Cardiac septum (tissue), 1 donor: ENCODE measurements around the gene CCL2. TPM values are rescaled to one million over a fixed set of nuclear protein-coding genes. Genes with fewer than 3 reads are reported as not detected.
"Not testable (repeated sequence)": the region's sequence is repeated elsewhere in the genome, so short reads cannot be mapped to it uniquely, and the experiment has no call there.

ENCODE experiments used
- DNase-seq: peaks from one replicate; pipeline ENCODE4 v3.0.0-alpha.2; 2020; ENCODE audit warnings: low spot score
- intact Hi-C: fragments of 100-400 bp; cut with DNase I; formaldehyde crosslinking; loops from one replicate; pipeline ENCODE4 v1.14.0; 2022
- long read RNA-seq: library from polyadenylated mRNA; unstranded; transcript quantifications from one replicate; pipeline ENCODE4 v2.0.0, GENCODE V29; 2021
- total RNA-seq: library from RNA; stranded (reverse); fragmentation: NEBNext Ultra II Directional; extraction: Animal tissue kit (Norgen Biotek cat#: 25700); gene quantifications from one replicate; pipeline ENCODE4 v1.2.1, GENCODE V29; 2021
- donor health status: DM: no; HTN: no; CAD: no.

Gene CCL2
- total RNA-seq: 42.3 TPM
- long read RNA-seq, transcript CCL2-201 (3 exons, 741 nt): major isoform, 20 of 23 reads
- long read RNA-seq, partial matches to known transcripts: 0 of 23 reads
- long read RNA-seq, other reads (novel, unspliced or antisense): 1 of 23 reads

DNA sequence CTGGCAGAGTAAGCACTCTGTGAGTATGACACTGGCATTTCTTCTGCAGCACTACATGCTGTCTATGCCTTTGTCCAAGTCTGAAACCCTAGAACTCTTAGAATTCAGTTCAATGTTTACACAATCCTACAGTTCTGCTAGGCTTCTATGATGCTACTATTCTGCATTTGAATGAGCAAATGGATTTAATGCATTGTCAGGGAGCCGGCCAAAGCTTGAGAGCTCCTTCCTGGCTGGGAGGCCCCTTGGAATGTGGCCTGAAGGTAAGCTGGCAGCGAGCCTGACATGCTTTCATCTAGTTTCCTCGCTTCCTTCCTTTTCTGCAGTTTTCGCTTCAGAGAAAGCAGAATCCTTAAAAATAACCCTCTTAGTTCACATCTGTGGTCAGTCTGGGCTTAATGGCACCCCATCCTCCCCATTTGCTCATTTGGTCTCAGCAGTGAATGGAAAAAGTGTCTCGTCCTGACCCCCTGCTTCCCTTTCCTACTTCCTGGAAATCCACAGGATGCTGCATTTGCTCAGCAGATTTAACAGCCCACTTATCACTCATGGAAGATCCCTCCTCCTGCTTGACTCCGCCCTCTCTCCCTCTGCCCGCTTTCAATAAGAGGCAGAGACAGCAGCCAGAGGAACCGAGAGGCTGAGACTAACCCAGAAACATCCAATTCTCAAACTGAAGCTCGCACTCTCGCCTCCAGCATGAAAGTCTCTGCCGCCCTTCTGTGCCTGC, at the start of gene CCL2:
Gene CCL2 (plus strand): TSS at position 635 of the 730 bp plus-strand sequence. CDS start 65 bp downstream, at position 700.
- DNase-seq: peak; percentile 77
- intact Hi-C loops: loop anchor here (1.0 to 10.0 kb wide), 3 partner anchors 30 to 1120 kb away; partner anchors contain the start of genes CCL11 and SLFN11

DNA sequence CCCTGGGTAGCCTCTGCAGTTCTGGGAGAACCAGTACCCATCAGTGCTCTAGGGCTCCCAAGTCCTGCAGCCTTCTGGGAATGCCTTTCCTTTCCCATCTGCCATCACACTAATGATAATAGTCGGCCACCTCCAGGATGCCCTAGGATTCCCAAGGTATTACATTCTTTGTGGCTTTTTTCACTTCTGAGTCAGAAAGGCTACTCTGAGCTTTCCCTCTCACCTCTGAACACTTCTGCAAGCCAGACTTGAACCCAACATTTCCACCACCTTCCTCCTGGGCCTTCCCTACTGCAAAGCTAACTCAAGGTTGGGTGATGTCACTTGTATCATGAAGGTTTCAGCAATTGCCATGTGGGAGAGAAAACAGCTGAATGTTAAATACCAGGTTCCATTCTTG, 49.7 kb upstream of the CCL2 start:
- intact Hi-C loops: no loop called here
- no peak for DNase-seq

DNA sequence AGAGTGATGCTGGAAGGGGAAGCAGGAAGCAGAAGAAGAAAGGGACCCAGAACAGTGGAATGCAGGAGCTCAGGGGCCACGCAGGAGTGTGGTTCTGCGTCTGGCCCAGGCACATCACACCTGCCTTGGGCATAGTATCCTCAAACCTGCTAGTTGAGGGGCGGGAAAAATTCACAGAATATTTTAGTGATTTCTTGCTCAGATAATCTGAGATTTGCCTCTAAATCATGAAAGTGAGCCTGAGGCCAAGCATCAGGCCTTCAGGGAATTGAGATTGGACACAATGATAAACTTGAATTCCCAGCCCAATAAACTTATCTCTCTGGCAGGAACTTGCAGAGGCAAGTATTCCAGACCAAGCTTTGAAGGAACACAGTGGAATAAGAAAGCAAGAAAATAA, 48.5 kb upstream of the CCL2 start:
- intact Hi-C loops: no loop called here

DNA sequence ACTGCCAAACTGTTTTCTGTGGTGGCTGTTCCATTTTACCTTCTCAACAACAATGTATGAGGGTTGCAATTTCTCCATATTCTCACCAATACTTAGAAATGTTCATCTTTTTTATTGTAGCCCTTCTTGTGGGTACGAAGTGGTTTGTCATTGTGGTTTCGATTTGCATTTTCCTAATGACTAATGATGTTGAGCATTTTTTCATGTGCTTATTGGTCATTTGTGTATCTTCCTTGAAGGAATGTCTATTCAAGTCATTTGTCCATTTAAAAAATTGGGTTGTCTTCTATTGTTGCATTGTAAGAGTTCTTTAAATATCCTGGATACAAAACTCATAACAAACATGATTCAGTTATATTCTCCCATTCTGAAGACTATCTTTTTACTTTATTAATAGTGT, 47.5 kb upstream of the CCL2 start:
- intact Hi-C loops: no loop called here
- no peak for DNase-seq

More for the DNA sequence above, 48.5 kb upstream of the CCL2 start:
- no peak for DNase-seq

DNA sequence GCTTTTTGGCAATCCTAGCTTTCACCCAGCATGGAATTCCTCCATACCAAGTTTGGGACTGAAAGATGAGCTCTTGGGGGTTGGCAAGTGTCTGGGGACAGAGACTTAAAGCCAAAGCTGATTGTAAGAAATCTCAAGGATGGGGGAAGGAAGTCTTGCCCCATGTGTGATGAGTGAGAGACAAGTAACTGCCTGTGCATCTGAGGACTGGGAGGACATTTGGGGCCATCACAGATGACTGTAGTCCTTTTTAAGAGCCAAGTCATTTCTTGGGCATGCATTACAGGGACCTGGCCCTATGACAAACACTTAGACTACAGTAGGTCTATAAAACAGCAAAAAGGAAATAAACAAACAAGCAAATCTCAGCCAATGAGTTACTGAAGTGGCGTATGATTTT, 36.3 kb upstream of the CCL2 start:
- intact Hi-C loops: no loop called here
- DNase-seq: no peak

DNA sequence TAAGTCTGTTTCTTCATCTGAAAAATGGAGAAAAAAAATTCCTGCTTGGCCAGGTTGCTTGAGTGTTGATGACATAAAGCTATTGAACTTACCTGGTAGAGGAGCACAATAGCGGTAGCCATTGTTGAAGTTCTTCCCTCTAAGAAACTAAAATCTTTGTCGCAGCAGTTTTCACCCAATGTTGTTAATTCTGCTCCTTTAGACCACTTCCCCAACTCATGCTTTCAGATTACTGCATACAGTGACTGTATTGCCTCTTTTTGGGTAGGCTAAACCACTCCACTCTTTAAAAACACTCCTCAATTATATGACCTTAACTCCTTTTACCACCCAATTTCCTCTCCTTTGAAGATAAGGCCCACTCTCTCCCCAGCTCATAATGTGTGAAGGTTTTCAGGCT, 35.7 kb upstream of the CCL2 start:
- no peak for DNase-seq
- intact Hi-C loops: no loop called here

DNA sequence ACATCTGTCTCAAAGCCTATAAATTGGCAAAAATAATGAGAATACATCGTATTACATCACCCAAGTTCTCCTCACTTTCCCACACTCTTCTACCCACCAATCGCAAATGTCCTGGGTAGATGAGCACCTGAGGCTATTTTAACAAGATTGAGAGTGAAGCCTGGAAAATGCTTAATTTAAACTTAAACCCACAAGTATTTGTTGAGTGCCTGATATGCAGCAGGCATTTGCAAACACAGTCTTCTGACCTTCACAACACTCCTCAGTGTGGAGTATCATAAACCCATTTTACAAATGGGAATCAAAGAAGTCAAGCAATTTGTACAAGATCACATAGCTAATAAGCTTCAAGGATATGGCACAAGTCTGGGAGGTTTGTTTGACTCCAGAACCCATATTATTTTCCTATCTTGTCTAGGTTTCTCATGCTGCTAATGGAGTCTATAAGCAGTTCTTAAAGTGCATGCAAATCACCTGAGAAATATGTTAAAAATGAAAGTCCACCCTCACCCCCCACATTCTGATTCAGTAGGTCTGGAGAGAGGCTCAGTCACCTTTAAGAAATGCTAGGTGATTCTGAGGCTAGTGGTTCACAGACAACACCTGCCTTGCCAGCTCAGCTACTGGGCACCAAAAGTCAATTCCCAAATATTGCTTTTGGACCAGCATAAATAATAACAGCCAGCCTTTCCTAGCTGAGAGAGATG, 34.9 kb upstream of the CCL2 start:
- intact Hi-C loops: no loop called here
- no peak for DNase-seq

DNA sequence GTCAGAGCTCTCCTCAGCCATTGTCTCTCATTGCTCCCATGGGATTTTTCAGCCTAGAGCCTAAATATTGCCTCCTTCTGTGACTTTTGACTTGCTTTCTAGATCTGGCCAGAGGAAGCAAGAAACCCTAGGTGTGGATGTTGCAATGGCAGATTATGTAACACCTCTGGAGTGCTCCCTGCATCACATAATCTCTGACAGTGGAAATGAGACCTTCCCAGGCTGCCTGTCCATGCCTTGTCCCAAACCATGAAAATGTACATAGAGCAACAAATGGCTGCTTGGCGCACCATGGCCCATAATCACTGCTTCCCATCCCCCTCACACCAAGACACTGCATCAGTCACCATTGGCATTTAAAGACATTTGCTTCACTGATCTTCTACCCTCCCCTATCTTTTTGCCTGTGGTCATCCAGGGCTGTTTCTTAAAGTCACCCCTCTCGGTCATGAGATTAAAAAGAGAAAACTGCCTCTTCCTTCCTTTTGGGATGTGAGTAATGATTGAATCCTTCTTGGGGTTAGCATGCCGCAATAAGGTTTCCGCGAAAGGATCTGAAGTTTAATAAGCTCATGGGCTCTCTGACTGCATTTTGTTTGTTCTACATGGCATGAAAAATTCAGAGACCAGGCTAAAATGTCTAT, 34.2 kb upstream of the CCL2 start:
- no peak for DNase-seq
- intact Hi-C loops: no loop called here

DNA sequence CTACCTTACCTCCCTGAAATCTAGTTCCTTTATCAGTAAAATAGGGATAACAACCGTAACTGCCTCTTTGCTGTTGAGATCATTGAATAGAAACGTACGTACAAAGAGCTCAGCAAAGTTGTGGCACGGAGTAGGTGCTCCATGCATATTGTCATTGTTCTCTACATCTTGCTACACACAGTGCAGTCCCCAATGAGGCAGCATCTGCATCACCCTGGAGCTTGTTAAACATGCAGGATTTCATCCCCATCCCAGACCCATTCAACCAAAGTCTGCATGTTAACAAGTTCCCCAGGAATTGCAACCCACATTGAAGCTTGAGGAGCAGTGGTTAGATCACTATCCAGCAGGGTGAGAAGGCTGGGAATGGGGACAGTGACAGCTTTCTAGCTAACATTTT, 33.7 kb upstream of the CCL2 start:
- intact Hi-C loops: no loop called here
- DNase-seq: no peak

DNA sequence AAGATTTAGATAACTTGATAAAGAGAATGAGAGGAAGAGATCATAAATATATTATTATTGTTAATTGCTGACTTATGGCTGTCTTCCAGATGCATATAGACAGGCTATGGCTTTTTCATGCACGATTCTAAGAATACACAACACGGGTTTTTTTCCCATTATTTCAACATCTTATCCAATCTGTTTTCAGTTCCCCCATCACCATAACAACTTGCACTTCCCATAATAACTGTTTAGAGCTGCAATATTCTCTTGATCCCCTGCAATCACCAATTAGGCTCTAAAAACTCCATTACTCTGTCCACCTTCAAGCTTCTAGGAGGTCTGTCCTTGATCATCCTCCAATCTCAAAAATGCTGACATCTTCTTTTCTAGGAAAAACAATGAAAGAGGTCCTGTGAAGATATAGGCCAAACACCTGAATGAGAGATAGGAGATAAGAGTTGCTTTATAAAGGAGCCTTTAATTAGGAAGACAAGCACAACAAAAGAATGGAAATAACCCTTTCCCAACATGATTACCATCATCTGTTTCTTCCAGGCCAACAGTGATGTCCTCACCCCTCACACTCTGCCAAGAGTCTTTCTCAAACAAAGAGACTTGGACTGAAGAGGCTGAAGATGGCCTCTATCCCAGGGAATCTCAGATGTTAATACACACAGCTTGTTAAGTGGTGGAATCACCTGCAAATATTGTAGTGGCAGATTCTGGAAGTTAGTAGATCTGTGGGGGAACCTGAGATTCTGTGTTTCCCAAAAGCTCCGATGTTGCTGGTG, 32.2 kb upstream of the CCL2 start:
- DNase-seq: no peak
- intact Hi-C loops: no loop called here

DNA sequence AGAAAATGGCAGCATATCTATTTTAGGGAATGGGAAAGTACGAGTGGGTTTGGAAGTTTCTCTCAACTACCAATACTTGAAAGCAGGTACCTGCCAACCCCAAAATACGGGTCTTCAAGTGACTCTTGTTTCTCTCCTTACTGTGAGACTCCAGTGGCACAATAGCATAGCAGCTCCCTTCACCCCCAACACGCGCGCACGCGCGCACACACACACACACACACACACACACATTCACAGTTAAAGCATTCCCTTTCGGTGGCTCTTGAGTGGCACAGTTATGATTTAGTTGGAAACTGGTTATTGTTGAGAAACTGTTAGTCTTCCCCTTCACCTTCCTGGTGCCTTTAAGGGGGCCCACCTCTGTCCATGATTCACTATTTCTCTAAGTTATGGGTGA, 30.0 kb upstream of the CCL2 start:
- DNase-seq: no peak
- intact Hi-C loops: no loop called here

DNA sequence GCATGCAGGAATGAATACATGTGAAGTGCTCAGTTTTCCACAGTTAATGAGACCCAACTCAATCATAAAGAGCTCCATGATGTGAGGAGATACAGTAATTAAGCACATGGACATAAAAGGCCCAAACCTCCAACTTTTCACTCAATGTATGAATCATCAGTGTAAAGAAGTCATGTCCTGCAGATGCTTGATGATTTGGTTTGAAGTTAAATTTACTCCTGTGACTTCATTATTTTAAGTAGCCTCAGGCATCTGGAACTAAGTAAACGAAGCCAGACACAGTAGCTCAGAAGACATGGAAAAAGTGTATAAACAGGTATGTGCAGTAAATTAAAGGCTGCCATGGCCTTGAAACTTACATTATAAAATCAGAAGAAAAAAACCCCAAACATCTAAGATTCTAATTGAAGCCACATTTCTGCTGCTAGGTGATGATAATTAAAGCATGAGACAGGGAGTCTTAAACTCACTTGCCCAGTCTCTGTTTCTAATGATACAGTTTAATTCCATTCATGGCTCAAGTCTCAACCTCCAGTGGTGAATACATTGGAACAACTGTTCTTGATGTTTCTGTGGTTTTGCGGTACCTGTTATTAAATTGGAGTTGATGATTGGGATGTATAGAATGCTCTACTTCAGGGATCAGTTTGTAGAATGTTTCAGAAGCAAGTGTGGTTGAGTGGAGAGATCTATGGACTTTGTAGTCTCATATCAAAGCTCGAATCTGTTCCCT, 28.9 kb upstream of the CCL2 start:
- intact Hi-C loops: no loop called here
- no peak for DNase-seq

DNA sequence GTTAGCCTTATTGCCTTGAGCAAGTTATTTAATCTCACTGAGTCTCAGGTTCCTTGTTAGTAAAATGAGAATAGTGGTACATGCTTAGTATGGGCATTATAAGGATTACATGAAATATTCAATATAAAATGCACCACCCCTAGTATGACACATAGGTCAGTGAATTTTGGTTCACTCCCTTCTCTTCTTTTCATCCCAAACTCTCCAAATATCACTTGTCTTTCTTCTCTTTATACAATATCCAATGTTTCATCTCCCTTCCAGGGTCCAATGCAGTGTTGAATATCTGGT, 28.4 kb upstream of the CCL2 start:
- DNase-seq: no peak
- intact Hi-C loops: no loop called here

DNA sequence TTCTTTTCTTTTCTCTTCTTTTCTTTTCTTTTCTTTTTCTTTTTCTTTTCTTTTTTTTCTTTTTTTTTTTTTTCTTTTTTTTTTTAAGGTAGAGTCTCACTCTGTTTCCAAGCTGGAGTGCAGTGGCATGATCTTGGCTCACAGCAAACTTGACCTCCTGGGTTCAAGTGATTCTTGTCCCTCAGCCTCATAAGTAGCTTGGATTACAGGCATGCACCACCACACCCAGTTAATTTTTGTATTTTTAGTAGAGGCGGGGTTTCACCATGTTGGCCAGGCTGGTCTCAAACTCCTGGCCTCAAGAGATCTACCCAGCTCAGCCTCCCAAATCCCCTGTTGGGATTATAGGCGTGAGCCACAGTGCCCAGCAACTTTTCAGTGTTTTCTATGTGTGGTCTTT, 27.8 kb upstream of the CCL2 start:
- intact Hi-C loops, DNase-seq: not testable (repeated sequence)

DNA sequence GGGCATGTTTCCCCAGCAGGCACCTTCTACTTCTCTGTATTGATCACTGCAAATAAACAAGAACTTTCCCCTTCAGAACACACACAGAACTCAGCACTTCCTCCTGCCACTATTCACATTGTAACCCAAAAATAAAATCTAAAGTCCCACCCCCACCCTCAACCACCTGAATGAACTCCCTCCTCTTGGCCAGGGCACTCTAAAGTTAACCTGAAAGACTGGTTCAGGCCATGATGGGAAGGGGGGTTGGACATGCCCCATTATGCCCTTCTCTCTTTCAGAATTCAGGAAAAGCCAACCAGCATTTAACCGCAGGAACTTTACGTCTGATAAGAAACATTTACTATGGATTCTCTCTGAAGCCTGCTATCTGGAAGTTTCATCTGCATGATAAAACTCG, 27.4 kb upstream of the CCL2 start:
- DNase-seq: no peak
- intact Hi-C loops: no loop called here

DNA sequence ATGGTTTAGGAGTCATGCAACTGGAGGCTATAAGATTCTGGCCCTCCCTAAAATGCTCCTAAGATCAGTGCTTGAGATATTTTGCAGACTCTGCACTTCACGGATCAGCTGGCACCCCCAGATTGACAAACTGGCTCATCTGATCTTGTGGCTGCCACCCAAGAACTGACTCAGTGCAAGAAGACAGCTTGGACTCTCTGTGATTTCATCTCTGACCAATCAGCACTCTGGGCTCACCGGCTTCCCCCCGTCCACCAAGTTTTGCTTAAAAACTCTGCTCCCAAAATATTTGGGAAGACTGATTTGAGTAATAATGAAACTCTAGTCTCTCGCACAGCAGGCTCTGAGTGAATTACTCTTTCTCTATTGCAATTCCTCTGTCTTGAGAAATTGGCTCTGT, 26.3 kb upstream of the CCL2 start:
- DNase-seq: no peak
- intact Hi-C loops: no loop called here

DNA sequence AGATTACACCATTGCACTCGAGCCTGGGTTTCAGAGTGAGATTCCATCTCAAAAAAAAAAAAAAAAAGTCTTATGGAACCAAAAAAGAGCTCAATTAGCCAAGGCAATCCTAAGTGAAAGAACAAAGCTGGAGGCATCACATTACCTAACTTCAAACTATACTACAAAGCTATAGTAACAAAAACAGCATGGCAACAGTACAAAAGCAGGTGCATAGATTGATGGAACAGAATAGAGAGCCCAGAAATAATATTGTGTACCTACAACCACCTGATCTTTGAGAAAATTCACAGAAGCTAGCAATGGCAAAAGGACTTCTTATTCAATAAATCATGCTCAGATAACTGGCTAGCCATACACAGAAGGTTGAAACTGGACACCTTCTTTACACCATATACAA, 24.7 kb upstream of the CCL2 start:
- intact Hi-C loops: no loop called here
- DNase-seq: no peak

DNA sequence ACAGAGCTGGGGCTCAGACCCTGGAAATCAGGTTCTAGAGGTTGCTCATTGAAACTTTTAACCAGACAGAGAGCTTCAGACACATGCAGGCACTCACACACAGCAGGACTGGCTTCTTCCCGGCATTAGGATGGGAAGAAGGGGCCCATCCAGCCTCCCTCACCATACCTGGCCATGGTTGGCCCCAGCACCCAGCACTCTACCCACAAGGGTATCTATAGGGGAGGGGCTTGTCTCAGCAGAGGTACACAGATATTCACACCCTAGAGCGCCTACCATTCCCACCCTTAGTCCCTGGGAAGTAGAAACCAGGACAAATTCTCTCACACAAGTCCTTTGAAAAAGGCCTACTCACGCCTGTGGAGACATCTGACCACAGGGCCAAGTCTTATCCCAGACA, 20.5 kb upstream of the CCL2 start:
- no peak for DNase-seq
- intact Hi-C loops: loop anchor here (1.0 kb wide), 1 partner anchor 18 kb away; no protein-coding TSS in a partner anchor

DNA sequence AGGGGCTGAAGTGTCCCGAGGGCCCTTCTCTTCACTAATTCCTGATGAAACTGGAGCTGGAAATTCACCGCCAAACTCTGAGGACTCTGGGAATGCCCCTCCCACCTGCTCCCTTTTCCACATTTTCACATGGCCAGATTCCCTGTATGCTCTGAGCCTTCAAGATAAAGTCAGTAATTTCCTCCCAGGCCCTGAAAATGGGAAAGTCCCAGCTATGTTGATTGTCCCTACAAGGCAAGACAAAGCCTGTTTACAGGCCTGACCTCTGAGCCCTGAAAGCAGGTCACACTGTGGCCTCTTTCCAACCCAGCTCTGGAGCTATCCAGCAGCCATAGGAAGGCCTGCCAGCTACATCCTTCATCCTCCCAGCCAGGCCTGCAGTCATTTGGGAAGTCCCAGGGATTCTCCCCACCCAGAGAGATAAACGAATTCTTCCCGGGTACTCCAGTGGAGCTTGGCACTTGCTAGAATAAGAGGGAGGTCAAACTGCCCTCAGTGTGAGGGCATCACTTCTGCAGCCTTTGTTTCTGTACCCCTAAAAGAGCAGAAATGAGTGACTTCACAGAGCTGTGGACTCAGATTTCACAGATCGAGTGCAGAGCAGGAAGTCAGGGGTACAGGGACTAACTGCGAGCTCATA, 19.6 kb upstream of the CCL2 start:
- intact Hi-C loops: loop anchor here (1.0 kb wide), 1 partner anchor 17 kb away; no protein-coding TSS in a partner anchor
- DNase-seq: peak; percentile 86
